HepG2 (cell line): ENCODE results near the gene UNC50.

Source experiments
- SIN3A ChIP-seq: IDR thresholded peaks from 2 replicates; pipeline ENCODE4 v1.6.1; 2011; ENCODE audit warnings: low read depth, mild to moderate bottlenecking, control low read depth, low read length, borderline replicate concordance
- THAP7 ChIP-seq: sonication (generic); formaldehyde crosslinking; IDR thresholded peaks from 2 replicates; pipeline ENCODE4 v1.8.1; 2023; ENCODE audit warnings: mild to moderate bottlenecking, missing genetic modification reagents
- YY1 ChIP-seq: IDR thresholded peaks from 2 replicates; pipeline ENCODE4 v1.6.1; 2011; ENCODE audit warnings: low read length, low read depth, moderate library complexity, mild to moderate bottlenecking; ENCODE audit not compliant: insufficient read depth, insufficient replicate concordance
- ZNF513 ChIP-seq: sonication (generic); formaldehyde crosslinking; conservative IDR thresholded peaks from 2 replicates; pipeline ENCODE4 v1.5.0; 2020; ENCODE audit warnings: missing genetic modification reagents
- ZNF660 ChIP-seq: sonication (generic); formaldehyde crosslinking; IDR thresholded peaks from 2 replicates; pipeline ENCODE4 v1.5.1; 2020; ENCODE audit warnings: mild to moderate bottlenecking, low read depth, missing genetic modification reagents, borderline replicate concordance

- TF ChIP-seq SIN3A (no peak), ZNF513 (no peak), THAP7 (CRISPR knock-in tag) (no peak), YY1 (no peak), ZNF660 (CRISPR knock-in tag) (no peak)
These were observed 3.8 kb upstream of the UNC50 start for GRCh38 chr2:98604547-98604946.
